Endothelial cell of umbilical vein (primary cell): ENCODE results near the gene RSPH1.
"Not testable (repeated sequence)": the region's sequence is repeated elsewhere in the genome, so short reads cannot be mapped to it uniquely, and the experiment has no call there.

Experiments
- EZH2 ChIP-seq: IDR thresholded peaks from 2 replicates; pipeline ENCODE4 v1.6.1; 2012; ENCODE audit warnings: borderline replicate concordance, low read depth, mild to moderate bottlenecking, moderate library complexity, low read length, inconsistent platforms; ENCODE audit not compliant: severe bottlenecking
- FOS ChIP-seq: IDR thresholded peaks from 2 replicates; pipeline ENCODE4 v1.6.1; 2011; ENCODE audit warnings: mild to moderate bottlenecking, low read length, moderate library complexity, borderline replicate concordance; ENCODE audit not compliant: insufficient read depth
- GATA2 ChIP-seq: IDR thresholded peaks from 2 replicates; pipeline ENCODE4 v1.7.0; 2011; ENCODE audit warnings: low read depth, mild to moderate bottlenecking, moderate library complexity, mixed read lengths, low read length; ENCODE audit not compliant: insufficient read length, insufficient read depth
- JUN ChIP-seq: IDR thresholded peaks from 2 replicates; pipeline ENCODE4 v1.6.1; 2011; ENCODE audit warnings: borderline replicate concordance, low read depth; ENCODE audit not compliant: insufficient read length, insufficient read depth
- MYC ChIP-seq: IDR thresholded peaks from one replicate; pipeline ENCODE4 v1.6.1; 2011; ENCODE audit warnings: mild to moderate bottlenecking, low read depth, low read length
- POLR2A ChIP-seq: IDR thresholded peaks from 2 replicates; pipeline ENCODE4 v1.6.1; 2012; ENCODE audit warnings: low read depth, mild to moderate bottlenecking, control low read depth, low read length
- POLR2AphosphoS5 ChIP-seq: IDR thresholded peaks from 2 replicates; pipeline ENCODE4 v1.6.1; 2012; ENCODE audit warnings: low read depth, mild to moderate bottlenecking, control low read depth, low read length, moderate library complexity; ENCODE audit not compliant: insufficient read depth
- TF ChIP-seq, protein P1 (sequence below), 2 donors: IDR thresholded peaks; 1 replicate in 1 of 2; 2 replicates in 1 of 2; pipeline ENCODE4 v1.5.1; 2011; ENCODE audit warnings: low read length in 2 of 2, mild to moderate bottlenecking in 2 of 2, moderate library complexity in 2 of 2, control low read depth in 1 of 2, inconsistent platforms in 1 of 2, low read depth in 1 of 2; ENCODE audit not compliant: insufficient read depth in 1 of 2; ENCODE audit errors: extremely low read depth in 1 of 2
- TF ChIP-seq, protein P2 (sequence below): IDR thresholded peaks from 2 replicates; pipeline ENCODE4 v1.6.1; 2011; ENCODE audit not compliant: insufficient read depth, insufficient read length

DNA sequence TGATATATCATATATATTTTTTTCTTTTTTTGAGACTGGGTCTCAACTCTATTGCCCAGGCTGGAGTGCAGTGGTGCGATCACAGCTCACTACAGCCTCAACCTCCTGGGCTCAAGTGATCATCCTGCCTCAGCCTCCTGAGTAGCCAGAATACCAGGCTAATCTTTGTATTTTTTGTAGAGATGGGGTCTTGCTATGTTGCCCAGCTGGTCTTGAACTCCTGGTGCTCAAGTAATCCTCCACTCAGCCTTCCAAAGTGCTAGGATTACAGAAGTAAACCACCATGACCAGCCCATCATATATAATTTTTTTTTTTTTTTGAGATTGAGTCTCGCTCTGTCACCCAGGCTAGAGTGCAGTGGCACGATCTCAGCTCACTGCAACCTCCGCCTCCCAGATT lies 26.3 kb downstream of the RSPH1 start:
- TF ChIP-seq, protein P1, sequence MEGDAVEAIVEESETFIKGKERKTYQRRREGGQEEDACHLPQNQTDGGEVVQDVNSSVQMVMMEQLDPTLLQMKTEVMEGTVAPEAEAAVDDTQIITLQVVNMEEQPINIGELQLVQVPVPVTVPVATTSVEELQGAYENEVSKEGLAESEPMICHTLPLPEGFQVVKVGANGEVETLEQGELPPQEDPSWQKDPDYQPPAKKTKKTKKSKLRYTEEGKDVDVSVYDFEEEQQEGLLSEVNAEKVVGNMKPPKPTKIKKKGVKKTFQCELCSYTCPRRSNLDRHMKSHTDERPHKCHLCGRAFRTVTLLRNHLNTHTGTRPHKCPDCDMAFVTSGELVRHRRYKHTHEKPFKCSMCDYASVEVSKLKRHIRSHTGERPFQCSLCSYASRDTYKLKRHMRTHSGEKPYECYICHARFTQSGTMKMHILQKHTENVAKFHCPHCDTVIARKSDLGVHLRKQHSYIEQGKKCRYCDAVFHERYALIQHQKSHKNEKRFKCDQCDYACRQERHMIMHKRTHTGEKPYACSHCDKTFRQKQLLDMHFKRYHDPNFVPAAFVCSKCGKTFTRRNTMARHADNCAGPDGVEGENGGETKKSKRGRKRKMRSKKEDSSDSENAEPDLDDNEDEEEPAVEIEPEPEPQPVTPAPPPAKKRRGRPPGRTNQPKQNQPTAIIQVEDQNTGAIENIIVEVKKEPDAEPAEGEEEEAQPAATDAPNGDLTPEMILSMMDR (IDR thresholded peaks at IDR 0.05; ENCODE audit: extremely low read depth in 1 of 2, insufficient read depth in 1 of 2, low read depth in 1 of 2, low read length in 2 of 2), result not testable (repeated sequence)
- TF ChIP-seq POLR2AphosphoS5, POLR2A, FOS, EZH2, MYC, JUN, GATA2: not testable (repeated sequence)
- TF ChIP-seq, protein P2, sequence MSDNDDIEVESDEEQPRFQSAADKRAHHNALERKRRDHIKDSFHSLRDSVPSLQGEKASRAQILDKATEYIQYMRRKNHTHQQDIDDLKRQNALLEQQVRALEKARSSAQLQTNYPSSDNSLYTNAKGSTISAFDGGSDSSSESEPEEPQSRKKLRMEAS, result not testable (repeated sequence)
